HepG2 (cell line): ENCODE measurements around the gene PDHX. TPM values are rescaled to one million over a fixed set of nuclear protein-coding genes. Genes with fewer than 3 reads are reported as not detected.

Experiments
- ARID2 ChIP-seq: sonication (generic); formaldehyde crosslinking; IDR thresholded peaks from 2 replicates; pipeline ENCODE4 v1.8.1; 2022; ENCODE audit warnings: mild to moderate bottlenecking, missing genetic modification reagents, borderline replicate concordance
- ARNT2 ChIP-seq: sonication (generic); formaldehyde crosslinking; IDR thresholded peaks from 2 replicates; pipeline ENCODE4 v1.8.0; 2022; ENCODE audit warnings: mild to moderate bottlenecking, low read depth, missing genetic modification reagents, moderate library complexity
- ATF7-NPFF ChIP-seq: sonication (generic); formaldehyde crosslinking; IDR thresholded peaks from 2 replicates; pipeline ENCODE4 v1.8.1; 2023; ENCODE audit warnings: mild to moderate bottlenecking, low read depth, missing genetic modification reagents, moderate library complexity
- ERF ChIP-seq: IDR thresholded peaks from 2 replicates; pipeline ENCODE4 v1.6.1; 2018; ENCODE audit warnings: missing biosample characterization, missing genetic modification reagents
- FOXC1 ChIP-seq: sonication (generic); formaldehyde crosslinking; IDR thresholded peaks from 2 replicates; pipeline ENCODE4 v1.8.0; 2022; ENCODE audit warnings: mild to moderate bottlenecking, missing genetic modification reagents, borderline replicate concordance
- KLF12 ChIP-seq: sonication (generic); formaldehyde crosslinking; IDR thresholded peaks from 2 replicates; pipeline ENCODE4 v1.4.0; 2020; ENCODE audit warnings: missing genetic modification reagents, borderline replicate concordance
- LCORL ChIP-seq, 2 experiments: fragments of 450-650 bp in 1 of 2; sonication (generic) in 1 of 2; formaldehyde crosslinking in 1 of 2; IDR thresholded peaks; 2 replicates each; pipeline versions ENCODE4 v1.5.0 to v1.6.1; 2017 to 2020; ENCODE audit warnings: antibody characterized with exemption in 1 of 2, missing genetic modification reagents in 1 of 2
- NFRKB ChIP-seq: fragments of 450-650 bp; IDR thresholded peaks from 2 replicates; pipeline ENCODE4 v1.6.1; 2017
- REPIN1 ChIP-seq: sonication (generic); formaldehyde crosslinking; IDR thresholded peaks from 2 replicates; pipeline ENCODE4 v1.8.0; 2022; ENCODE audit warnings: missing genetic modification reagents, low read depth, mild to moderate bottlenecking, borderline replicate concordance
- SALL2 ChIP-seq: sonication (generic); formaldehyde crosslinking; IDR thresholded peaks from 2 replicates; pipeline ENCODE4 v1.8.1; 2023; ENCODE audit warnings: mild to moderate bottlenecking, missing genetic modification reagents, inconsistent platforms
- STAT5B ChIP-seq: sonication (generic); formaldehyde crosslinking; IDR thresholded peaks from 2 replicates; pipeline ENCODE4 v1.4.0; 2020; ENCODE audit warnings: missing genetic modification reagents
- TRIM22 ChIP-seq: fragments of 450-650 bp; IDR thresholded peaks from 2 replicates; pipeline ENCODE4 v1.6.1; 2017
- TSC22D2 ChIP-seq: sonication (generic); formaldehyde crosslinking; IDR thresholded peaks from 2 replicates; pipeline ENCODE4 v1.5.1; 2020; ENCODE audit warnings: missing genetic modification reagents, mild to moderate bottlenecking, borderline replicate concordance
- ZBTB3 ChIP-seq: sonication (generic); formaldehyde crosslinking; IDR thresholded peaks from 2 replicates; pipeline ENCODE4 v1.4.0; 2020; ENCODE audit warnings: low read depth, mild to moderate bottlenecking, moderate library complexity, missing genetic modification reagents, borderline replicate concordance
- ZBTB44 ChIP-seq: sonication (generic); formaldehyde crosslinking; IDR thresholded peaks from 2 replicates; pipeline ENCODE4 v1.4.0; 2020; ENCODE audit warnings: missing genetic modification reagents
- ZBTB7B ChIP-seq: sonication (generic); formaldehyde crosslinking; IDR thresholded peaks from 2 replicates; pipeline ENCODE4 v1.4.0; 2020; ENCODE audit warnings: missing genetic modification reagents
- ZMAT5 ChIP-seq: sonication (generic); formaldehyde crosslinking; IDR thresholded peaks from 2 replicates; pipeline ENCODE4 v1.5.0; 2020; ENCODE audit warnings: mild to moderate bottlenecking, low read depth, missing genetic modification reagents, borderline replicate concordance
- ZNF17 ChIP-seq: sonication (generic); formaldehyde crosslinking; IDR thresholded peaks from 2 replicates; pipeline ENCODE4 v1.5.0; 2020; ENCODE audit warnings: mild to moderate bottlenecking, missing genetic modification reagents
- ZNF263 ChIP-seq: sonication (generic); formaldehyde crosslinking; IDR thresholded peaks from 2 replicates; pipeline ENCODE4 v1.4.0; 2020; ENCODE audit warnings: missing genetic modification reagents
- ZNF550 ChIP-seq: sonication (generic); formaldehyde crosslinking; IDR thresholded peaks from 2 replicates; pipeline ENCODE4 v1.4.0; 2020; ENCODE audit warnings: mild to moderate bottlenecking, missing genetic modification reagents, borderline replicate concordance
- ZNF598 ChIP-seq: sonication (generic); formaldehyde crosslinking; IDR thresholded peaks from 2 replicates; pipeline ENCODE4 v1.5.1; 2020; ENCODE audit warnings: mild to moderate bottlenecking, missing genetic modification reagents, borderline replicate concordance
- ZNF713 ChIP-seq: sonication (generic); formaldehyde crosslinking; IDR thresholded peaks from 2 replicates; pipeline ENCODE4 v1.4.0; 2020; ENCODE audit warnings: mild to moderate bottlenecking, missing genetic modification reagents
- ZSCAN9 ChIP-seq: IDR thresholded peaks from 2 replicates; pipeline ENCODE4 v1.6.1; 2016; ENCODE audit warnings: borderline replicate concordance
- polyA plus RNA-seq, 8 experiments: library from polyadenylated mRNA; depleted of rRNA in 3 of 8; stranded (reverse) in 7 of 8; unstranded in 1 of 8; fragments of >200 nt; fragmentation: Illumina TruSeq in 4 of 8; extraction: Trizol in 4 of 8; gene quantifications; 2 replicates each; pipeline versions ENCODE4 v1.2.1 to v1.2.3, GENCODE V29; 2011 to 2016; ENCODE audit warnings: low read depth in 4 of 8, missing spikeins in 1 of 8, mixed read lengths in 1 of 8; ENCODE audit not compliant: insufficient read depth in 1 of 8
- total RNA-seq, 5 experiments: library from RNA; depleted of rRNA; stranded (reverse); fragments of >200 nt; fragmentation: Illumina TruSeq; extraction: Trizol; gene quantifications; 2 replicates each; pipeline ENCODE4 v1.2.3, GENCODE V29; 2016; ENCODE audit warnings: low read depth in 1 of 5
- TF ChIP-seq, protein P1 (sequence below): sonication (generic); formaldehyde crosslinking; IDR thresholded peaks from 2 replicates; pipeline ENCODE4 v1.8.0; 2022; ENCODE audit warnings: mild to moderate bottlenecking, missing genetic modification reagents

PDHX gene
- total and polyA plus RNA-seq, 2 of the 13 experiments (the other 11 are each of a cell fraction or from before 2014, with no cell fraction given), result 41.0 to 73.8 TPM

GRCh38 chr11:34915136-34916014 lies 1.0 kb upstream of the PDHX start (continued):
- TF ChIP-seq TSC22D2 (CRISPR knock-in tag) (0 out of 2 replicates have a peak, but pooled peaks have one; percentile 95), ZNF550 (no peak), STAT5B (CRISPR knock-in tag) (no peak), KLF12 (no peak), ARNT2 (CRISPR knock-in tag) (0 out of 2 replicates have a peak, but pooled peaks have one; percentile 38), ERF (CRISPR knock-in tag) (0 out of 2 replicates have a peak, but pooled peaks have one; percentile 11), NFRKB (no peak), LCORL (IDR thresholded peaks at IDR 0.05) (no peak), LCORL (CRISPR knock-in tag; IDR thresholded peaks at IDR 0.05) (no peak), ARID2 (CRISPR knock-in tag) (0 out of 2 replicates have a peak, but pooled peaks have one; percentile 59), ZBTB7B (no peak), TRIM22 (no peak), ATF7-NPFF (CRISPR knock-in tag) (peak; percentile 70), ZBTB3 (CRISPR knock-in tag) (no peak), ZNF598 (CRISPR knock-in tag) (no peak), SALL2 (CRISPR knock-in tag) (no peak), ZNF263 (CRISPR knock-in tag) (no peak), ZSCAN9 (CRISPR knock-in tag) (no peak), ZNF17 (CRISPR knock-in tag) (no peak), REPIN1 (CRISPR knock-in tag) (peak; percentile 53; the same call in 1 of the 2 replicates), FOXC1 (peak; percentile 74; the same call in 1 of the 2 replicates), ZBTB44 (CRISPR knock-in tag) (no peak), ZNF713 (CRISPR knock-in tag) (no peak), ZMAT5 (no peak)
- TF ChIP-seq, protein P1, sequence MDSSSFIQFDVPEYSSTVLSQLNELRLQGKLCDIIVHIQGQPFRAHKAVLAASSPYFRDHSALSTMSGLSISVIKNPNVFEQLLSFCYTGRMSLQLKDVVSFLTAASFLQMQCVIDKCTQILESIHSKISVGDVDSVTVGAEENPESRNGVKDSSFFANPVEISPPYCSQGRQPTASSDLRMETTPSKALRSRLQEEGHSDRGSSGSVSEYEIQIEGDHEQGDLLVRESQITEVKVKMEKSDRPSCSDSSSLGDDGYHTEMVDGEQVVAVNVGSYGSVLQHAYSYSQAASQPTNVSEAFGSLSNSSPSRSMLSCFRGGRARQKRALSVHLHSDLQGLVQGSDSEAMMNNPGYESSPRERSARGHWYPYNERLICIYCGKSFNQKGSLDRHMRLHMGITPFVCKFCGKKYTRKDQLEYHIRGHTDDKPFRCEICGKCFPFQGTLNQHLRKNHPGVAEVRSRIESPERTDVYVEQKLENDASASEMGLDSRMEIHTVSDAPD (CRISPR knock-in tag), result peak; percentile 93
